Stimulated activated CD4-positive, alpha-beta T cell treated with anti-CD3 and anti-CD28 coated beads, Interleukin-2, amount 100 ng/mL, for 48 hours (primary cell): ENCODE measurements around the gene CD300LD.
"Not testable (repeated sequence)": the region's sequence is repeated elsewhere in the genome, so short reads cannot be mapped to it uniquely, and the experiment has no call there.

Source experiments
- DNase-seq, 2 donors: peaks; one replicate each; pipeline ENCODE4 v3.0.0-alpha.2; 2020

CD300LD gene

DNA sequence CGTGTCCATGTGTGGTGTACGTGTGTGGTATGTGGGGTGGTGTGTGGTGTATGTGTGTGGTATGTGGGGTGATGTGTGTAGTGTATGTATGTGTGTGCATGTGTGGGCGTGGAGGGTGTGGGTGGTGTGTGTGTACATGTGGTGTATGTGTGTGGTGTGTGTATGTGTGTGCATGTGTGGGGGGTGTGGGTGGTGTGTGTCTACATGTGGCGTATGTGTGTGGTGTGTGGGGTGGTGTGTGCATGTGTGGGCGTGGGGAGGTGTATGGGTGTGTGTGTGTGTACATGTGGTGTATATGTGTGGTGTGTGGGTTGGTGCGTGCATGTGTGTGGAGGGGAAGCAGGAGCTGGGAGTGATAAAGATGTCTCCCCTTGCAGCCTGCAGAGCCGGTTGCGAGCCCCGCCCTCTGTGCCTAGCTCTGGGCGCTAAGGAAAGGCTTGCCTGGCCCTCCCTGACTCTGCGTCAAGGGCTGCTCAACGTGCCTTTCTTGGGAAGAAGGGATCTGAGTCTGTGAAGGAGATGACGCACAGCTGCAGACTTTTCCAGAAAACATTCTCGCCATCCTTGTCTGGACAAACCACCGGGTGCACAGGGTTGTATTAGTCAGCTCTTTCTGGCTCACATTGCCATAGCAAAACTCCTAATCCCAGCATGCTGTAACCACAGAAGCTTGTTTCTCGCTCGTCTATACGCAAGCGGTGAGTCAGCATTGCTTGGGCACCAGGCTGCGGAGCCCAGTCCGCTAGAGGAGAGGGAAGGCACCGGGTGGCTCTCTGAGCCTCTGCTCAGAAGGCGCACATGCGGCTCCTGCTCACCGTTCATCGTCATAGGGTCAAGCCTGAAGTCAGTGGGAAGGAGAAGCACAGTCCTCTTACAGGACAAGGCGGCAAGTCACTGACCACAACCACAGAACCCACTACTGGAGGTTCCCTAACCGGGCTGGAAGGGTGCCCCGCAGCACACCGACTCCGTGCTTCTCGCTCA lies 22.8 kb downstream of the CD300LD start:
- peak in 1 of 2 donors; percentile 13 for DNase-seq

DNA sequence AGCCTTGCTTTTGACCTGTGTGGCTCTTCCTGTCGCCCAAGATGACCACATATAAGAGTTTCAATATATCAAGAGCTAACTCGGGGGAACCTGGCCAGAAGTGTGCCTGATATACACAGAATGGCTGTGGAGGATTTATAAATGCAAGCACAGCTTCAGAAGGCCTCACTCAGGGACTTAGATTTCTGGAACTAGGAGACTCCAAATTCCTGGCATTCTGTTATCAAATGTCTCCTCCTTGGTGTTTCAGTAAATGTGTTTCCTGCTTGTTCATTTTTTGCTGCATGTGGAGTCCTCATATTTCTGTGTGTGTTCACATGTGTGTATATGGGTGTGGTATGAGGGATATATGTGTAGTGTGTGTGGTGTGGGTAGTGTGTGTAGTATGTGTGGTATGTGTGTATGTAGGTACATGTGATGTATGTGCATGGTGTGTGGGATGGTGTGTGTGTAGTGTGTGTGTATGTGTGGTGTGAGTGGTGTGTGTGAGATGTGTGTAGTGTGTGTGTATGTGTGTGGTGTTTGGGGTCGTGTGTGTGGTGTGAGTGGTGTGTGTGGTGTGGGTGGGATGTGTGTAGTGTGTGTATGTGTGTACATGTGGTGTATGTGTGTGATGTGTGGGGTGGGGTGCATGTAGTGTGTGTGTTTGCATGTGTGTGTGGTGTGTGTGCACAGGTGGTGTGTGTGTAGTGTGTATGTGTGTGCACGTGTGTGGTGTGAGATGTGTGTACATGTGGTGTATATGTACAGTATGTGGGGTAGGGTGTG lies 23.8 kb downstream of the CD300LD start:
- no peak for DNase-seq

DNA sequence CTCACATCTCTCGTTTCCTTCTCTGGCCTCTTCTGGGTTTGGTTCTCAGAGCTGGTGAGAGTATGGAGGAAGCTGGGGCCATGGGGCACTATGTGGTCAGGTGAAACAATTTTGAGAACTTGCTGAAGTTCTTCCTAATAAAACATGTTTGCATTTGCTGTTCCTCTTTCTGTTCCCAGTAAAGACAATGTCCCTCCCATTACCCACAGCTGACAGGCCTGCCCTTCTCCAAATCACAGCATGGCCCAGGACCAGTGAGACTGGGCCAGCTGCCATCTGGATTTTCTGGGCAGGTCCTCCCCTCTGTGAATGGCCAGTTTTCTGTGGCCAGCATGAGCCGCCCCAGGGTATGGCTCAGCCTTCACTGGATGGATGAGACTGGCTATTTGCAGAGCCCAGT lies 24.7 kb downstream of the CD300LD start, which contains the start of gene CD300H:
TSS of gene CD300H (minus strand) at position 113 of the 400 bp plus-strand sequence.
- DNase-seq = no peak

DNA sequence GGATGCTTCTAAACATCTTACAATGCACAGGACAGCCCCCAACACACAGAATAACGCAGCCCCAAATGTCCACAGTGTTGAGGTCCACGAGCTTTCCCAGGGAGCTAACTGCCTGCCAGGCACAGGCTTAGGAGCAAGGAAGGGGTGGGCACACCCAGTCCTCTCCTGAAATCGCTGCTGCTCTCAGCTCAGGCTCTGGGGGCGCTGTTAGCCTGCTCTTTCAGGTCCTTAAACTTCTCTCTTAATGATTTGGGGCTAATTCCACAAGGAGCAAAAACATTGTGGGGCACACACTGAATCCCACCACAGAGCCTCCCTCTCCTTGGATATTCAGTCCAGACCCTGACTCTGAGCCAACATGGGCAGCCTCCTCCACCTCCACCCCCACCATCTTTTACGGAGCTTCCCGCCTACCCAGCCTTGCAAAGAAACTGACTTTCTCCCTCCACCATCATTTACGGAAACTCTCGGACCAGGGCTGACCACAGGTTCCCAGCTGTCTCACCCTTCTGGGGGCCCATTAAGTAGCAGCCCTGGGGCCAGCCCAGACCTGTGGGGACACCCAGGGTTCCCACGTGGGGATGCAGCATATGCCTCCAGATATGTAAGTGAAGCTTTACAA lies 25.8 kb downstream of the CD300LD start:
- DNase-seq = peak; percentile 21 to 31

DNA sequence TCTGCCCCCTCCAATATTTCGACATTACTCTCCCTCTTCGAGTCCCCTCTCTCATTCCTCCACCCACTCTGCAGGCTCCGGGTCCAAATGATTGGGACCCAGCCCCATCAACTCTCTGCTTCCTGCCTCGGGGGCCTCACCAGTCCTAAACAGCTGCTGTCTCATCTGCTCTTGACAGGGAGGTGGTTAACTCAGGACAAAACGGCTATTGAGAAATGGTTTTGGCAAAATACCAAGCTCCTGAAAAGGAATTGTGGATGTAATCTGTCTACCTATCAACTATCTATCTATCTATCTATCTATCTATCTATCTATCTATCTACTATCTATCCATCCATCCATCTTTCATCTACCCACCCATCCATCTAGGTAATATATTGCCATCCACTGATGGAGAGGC lies 27.0 kb downstream of the CD300LD start:
- no peak for DNase-seq

DNA sequence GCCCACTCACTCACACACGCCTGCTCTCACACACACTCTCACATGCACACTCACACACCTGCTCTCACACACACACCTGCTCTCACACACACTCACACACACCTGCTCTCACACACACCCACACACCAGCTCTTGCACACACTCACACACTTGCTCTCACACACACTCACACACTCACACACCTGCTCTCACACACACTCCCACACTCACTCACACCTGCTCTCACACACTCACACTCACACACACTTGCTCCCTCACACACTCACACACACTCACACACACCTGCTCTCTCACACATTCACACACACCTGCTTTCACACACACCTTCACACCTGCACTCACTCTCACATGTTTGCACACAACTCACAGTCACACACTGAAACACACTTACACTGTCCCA lies 28.7 kb downstream of the CD300LD start:
- no peak for DNase-seq

DNA sequence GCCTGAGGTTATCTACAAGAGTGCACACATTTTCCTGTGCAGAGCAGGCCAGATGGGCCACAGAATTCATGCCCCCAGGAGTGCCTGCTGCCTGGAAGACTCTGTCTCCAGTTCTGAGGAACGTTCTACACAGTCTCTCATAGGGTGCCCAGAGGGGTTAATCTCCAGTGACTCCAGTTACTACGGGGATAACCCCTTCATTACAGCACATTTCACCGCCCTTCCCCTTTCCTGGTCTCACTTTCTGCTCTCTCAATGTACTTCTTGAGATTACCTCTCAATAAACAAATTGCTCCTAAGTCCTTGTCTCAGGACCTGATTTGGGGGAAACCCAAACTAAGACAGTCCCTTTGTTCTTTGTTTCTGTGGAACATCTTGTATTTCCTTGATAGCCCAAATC lies 30.5 kb downstream of the CD300LD start:
- DNase-seq = no peak

DNA sequence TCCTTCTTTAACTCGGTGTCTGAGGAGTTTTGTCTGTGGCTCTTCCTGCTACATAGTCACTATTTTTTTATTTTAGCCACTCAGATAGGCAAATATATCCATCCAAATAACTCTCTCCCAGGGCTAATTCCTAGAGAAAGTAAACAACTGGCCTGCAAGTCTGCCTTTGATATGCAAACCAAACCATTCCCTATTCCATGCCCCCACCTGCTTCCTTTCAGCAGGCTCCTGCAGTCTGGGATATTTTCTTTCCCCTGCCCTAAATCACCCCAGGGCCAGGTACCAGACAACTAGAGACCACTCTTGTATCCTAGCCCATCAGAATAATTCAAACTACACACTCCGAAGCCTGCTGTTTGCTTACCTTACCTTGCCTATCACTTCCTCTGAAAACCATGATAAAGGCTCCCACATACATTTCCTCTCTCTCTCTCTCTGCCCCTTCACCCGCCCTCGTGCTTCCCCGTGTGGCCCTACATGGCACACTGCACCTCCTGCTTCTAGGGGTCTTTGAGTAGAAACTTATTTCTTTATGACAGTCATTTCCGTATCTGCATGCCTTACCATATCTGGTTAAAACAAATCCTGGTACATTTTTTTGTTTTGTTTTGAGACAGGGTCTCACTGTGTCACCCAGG lies 33.1 kb downstream of the CD300LD start:
- DNase-seq = no peak

DNA sequence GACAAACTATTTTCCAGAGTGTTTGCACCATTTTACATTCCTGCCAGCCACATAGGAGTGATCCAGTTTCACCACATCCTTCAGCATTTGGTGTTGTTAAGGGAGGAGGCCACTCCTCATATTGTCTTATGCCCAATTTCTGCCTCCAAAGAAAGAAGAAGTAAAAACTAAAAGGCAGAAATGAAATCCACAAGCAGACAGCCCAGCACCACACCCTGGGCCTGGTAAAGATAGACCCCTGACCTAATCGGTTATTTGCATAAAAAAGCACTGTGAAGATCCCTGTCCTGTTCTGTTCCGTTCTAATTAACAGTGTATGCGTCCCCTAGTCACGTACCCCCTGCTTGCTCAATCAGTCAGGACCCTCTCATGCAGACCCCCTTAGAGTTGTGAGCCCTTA lies 33.7 kb downstream of the CD300LD start:
- DNase-seq = not testable (repeated sequence)

DNA sequence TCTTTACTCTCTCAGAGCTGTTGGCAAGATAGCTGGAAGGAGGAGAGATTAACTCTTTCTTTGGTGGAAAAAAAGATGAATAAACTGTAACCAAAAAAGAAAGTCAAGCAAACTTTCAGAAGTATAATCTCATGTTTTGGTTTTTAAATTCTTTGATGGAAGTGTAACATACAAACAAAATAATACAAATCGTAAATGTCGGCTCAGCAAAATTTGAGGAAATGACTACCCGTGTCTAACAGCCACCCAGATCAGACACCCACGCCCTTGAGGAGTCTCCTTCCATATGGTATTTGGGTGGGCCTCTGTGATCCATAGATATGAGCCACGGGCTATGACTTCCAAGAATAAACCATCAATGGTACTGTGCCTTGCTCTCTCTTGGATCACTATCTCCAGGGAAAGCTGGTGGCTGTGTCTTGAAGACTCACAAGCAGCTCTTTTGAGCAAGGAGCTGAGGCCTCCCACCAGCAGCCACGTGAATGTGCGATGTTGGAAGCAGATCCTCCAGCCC lies 36.6 kb downstream of the CD300LD start:
- no peak for DNase-seq

DNA sequence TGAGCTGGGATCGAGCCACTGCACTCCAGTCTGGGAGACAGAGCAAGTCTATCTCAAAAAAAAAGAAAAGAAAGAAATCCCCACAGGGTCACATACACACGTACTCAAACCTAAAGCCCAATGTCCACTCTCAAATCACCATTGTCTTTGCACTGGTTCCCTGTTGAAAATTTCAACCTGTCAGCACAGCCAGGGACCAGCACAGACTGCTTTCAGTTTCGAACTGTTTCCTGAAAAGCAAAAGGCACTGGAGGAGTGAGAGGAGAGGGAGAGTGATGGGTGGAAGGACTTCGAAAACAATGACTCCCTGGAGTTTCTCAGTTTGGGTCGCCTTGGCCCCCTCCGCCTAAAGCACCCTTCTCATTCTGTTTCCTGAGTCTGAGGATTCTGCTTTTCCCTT lies 37.2 kb downstream of the CD300LD start:
- DNase-seq = no peak

DNA sequence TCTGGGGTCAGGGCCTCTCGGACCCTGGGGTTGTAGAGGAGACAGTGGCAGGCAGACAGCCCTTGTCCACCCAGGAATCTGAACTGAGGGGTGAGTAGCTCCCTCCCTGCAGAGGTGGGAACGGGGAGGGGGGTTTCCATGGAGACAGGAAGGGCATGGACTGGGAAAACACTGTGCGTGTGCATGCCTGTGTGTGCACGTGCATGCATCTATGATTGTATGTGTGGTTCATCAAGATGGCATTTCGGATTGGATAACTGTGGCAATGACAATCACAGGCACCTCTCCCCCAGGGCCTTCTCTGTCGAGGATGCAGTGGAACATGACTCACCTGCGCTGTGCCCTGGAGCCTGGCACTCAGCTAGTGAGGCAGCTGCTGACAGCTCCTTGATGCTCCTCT lies 40.0 kb downstream of the CD300LD start:
- no peak for DNase-seq

DNA sequence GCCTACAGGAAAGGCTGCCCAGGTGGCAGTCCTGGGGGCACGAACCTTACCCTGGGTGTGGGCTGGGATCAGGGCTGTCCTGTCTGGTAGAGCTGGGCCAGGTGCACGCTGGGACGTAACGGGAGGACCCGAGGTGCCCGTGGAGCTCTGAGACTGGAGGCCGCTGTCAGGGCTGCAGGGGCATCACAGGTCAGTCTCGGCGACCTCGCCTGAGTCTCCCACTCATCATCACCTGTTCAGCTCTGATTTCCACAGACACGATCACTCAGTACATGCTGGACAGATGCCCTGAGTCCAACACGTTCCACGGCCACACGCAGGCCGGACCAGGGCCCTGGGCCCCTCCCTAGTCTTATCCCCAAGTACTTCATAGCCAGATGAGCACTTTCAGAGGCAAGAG lies 41.5 kb downstream of the CD300LD start:
- DNase-seq = no peak

DNA sequence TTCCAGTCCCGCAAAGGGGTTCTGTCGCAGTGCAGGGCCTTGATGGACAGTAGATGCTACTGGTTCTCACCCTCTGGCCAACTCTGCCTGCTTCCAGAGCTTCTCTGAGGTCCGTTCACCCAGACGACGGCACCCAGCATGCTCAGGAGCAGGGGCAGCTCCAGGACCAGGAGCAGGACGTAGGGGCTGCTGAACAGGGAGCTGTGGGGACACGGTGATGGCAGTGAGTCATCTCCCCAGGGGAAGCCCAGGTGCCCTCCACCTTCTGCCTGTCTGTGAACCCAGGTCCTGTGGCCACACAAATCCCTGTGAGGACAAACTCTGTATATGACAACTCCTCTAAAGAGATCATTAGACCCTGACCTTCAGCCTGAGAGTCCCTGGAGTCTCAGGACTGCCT lies 42.7 kb downstream of the CD300LD start:
- no peak for DNase-seq

DNA sequence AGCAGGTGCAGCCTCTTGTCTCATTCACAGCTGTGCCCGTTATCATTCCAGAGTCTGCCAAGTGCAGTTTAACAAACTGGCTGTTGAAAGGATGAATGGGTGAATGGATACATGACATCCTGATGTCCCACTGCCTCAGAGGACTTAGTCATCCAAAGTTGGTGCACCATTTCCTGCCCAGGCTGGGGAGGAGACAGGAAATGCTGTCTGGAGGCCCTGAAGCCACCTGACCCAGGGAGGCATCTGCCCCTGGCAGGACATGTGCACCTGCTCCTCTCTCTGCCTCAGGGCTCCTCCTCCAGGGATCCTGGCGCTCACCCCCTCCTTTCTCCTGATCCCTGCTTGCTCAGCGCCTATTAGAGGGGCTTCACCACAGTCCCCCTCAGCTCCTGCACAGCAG lies 44.3 kb downstream of the CD300LD start:
- no peak for DNase-seq

DNA sequence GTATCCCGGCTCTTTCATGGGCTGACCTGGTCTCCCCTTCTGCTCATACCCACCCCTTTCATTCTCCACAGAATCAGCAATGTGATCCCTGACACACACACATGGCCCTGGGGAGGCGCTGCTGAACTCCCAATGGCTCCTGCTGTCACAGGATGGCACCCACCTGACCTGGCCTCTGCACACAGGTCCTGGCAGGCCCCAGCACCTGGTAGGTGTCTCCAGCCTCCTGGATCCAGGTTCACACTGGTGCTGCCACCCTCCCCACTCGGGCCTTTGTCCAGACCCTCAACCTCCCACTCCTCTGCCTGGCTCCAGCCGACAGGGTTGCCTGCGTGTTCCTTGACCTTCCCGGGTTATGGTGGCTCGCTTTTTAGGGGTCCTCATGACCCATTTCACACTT lies 44.8 kb downstream of the CD300LD start:
- no peak for DNase-seq

DNA sequence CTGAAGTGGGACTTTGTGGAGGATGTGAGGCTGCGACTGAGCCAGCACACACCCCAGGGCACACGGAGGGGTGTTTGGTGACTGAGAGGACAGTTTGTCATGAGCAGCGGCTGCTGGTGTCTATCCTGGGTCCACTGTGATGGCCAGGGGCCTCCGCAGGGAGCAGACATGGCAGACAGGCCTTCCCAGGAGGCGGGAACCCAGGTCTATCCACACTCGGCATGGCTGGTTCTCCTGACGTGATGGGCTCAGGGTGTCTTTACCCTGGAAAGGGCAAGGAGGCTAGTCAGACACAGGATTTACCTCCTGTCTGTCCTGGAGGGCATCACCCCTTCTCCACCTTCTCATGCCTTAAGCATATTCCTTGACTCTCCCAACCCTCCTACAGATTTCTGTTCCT lies 45.5 kb downstream of the CD300LD start:
- DNase-seq = no peak

DNA sequence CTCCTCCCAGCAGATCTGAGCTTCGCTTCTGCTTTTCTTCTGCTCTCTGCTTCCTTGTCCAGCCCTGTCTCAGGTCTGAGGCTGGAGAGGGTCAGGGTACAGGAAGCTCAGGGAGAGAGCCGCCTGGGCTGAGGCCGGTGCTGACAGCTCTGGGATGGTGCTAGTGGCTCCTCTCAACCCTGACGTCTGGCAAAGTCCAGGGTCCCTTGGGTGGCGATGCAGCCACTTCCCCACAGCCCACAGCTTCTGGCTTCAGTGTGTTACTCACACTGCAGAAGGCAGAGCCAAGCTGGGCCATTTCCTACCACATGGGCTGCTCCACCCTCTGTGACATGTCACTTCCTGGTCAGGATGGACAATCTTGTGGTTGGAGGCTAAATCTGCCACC lies 46.2 kb downstream of the CD300LD start, which contains the start of gene CD300C:
TSS of gene CD300C (minus strand) at position 273 of the 388 bp plus-strand sequence. CDS start 333 bp downstream, outside the sequence.
- DNase-seq = no peak

DNA sequence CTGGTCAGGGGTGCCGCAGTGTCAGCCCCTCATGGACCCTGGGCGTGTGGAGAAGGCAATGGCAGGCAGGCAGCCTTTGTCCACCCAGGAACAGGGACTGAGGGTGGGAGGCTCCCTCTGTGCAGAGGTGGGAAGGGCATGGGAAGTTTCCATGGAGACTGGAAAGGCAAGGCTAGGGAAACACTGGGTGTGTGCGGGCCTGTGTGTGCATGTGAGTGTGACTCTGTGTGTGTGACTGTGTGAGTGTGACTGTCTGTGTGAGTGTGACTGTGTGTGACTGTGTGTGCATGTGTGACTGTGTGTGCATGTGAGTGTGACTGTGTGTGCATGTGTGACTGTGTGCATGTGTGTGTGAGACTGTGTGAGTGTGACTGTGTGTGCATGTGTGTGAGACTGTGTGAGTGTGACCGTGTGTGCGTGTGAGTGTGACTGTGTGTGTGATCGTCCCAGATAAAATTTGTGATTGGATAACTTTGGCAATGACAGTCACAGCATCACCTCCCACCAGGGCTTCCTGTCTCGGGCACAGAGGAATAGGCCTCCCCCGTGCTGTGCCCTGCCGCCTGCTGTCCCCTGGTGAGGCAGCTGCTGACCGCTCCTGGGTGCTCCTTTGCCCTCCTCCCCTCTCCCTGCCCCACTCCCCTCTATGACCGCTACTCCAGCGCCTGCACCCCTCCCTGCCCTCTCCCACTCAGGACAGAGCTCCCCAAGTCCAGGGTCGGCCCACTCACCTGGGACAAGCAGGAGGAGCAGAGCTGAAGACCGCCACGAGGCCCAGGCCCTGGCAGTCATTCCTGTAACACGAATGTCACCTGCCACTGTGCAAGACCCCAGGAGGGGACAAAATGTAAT lies 46.9 kb downstream of the CD300LD start:
- no peak for DNase-seq

DNA sequence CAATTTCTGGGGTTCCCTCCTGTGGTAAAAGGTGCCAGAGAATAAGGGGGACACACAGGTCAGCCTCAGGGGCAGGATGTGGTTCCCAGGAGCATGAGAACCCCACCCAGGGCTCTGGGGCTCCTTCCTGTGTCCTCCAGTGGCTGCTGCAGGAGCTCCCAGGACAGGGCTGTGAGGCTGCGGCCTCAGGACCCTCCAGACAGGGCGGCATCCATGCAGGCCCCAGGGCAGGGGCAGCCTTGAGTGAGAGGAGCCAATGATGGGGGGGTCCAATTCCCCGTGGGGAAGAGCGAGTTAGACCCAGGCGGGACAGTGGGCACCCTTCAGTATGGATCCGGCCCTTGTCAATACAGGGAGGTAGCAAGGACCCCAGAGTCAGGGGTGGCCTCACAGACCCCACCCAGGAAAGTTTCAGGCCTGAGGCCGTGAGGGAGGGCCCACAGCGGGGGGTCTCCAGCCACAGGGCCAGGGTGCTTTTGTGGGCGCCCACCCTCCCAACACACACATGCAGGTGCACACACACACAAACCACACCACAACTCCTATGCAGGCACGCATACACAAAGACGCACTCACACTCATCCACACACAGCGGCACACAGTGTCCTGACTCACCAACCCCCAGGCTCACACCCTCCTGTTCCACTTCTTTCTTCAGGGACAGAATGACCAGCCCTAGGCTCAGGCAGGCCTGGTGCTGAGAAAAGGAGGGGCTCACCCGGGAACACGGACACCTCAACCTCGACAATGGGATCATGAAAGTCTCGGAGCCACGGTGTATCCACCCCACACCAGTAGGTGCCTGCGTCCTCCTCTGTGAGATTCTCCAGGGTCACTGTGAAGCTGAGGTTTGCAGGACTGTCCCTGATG lies 48.0 kb downstream of the CD300LD start:
- no peak for DNase-seq

DNA sequence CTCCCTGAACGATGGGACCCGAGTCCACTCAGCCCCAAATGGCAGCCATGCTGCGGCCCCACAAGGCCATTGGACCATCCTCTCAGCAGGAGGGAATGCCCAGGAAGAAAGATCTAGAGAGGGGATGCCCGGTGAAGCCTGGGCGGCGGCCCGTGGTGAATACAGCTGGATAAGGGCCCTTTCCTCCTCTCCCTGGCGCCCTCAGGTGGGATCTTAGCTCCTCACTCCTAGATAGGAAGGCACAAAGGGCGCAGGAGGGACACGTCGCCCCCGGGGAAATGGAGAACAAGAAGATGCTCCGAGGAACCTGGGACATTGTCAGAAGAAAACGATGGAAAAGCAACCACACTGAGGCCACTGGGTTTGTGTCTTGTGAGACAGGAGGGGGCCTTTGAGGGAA lies 48.7 kb downstream of the CD300LD start:
- no peak for DNase-seq
